HFF-Myc (cell line): Measurements from ENCODE around the gene SYPL1.
A peak's percentile ranks its signal among the peaks of the same experiment; 100 is the strongest.

Source experiments
- DNase-seq: peaks from one replicate; pipeline ENCODE4 v3.0.0-alpha.2; 2011; ENCODE audit warnings: low read depth; ENCODE audit errors: extremely low read depth
- H3K4me3 ChIP-seq: replicated peaks from 2 replicates; pipeline ENCODE4 v1.5.1; 2011; ENCODE audit warnings: low read depth, mild to moderate bottlenecking, control low read depth, low read length
- TF ChIP-seq, protein P1 (sequence below): IDR thresholded peaks from 2 replicates; pipeline ENCODE4 v1.5.1; 2012; ENCODE audit warnings: mild to moderate bottlenecking, low read depth, low read length, control low read depth; ENCODE audit errors: missing control alignments

Gene SYPL1

GRCh38 chr7:106056513-106057203 lies 55.5 kb downstream of the SYPL1 start:
- no peak overlapping the region for H3K4me3 ChIP-seq
- TF ChIP-seq, protein P1, sequence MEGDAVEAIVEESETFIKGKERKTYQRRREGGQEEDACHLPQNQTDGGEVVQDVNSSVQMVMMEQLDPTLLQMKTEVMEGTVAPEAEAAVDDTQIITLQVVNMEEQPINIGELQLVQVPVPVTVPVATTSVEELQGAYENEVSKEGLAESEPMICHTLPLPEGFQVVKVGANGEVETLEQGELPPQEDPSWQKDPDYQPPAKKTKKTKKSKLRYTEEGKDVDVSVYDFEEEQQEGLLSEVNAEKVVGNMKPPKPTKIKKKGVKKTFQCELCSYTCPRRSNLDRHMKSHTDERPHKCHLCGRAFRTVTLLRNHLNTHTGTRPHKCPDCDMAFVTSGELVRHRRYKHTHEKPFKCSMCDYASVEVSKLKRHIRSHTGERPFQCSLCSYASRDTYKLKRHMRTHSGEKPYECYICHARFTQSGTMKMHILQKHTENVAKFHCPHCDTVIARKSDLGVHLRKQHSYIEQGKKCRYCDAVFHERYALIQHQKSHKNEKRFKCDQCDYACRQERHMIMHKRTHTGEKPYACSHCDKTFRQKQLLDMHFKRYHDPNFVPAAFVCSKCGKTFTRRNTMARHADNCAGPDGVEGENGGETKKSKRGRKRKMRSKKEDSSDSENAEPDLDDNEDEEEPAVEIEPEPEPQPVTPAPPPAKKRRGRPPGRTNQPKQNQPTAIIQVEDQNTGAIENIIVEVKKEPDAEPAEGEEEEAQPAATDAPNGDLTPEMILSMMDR = peak; percentile 78
- no peak for DNase-seq

GRCh38 chr7:106054971-106055532 lies 57.1 kb downstream of the SYPL1 start:
- DNase-seq = no peak
- no peak overlapping the region for H3K4me3 ChIP-seq
- TF ChIP-seq, protein P1 = no peak

- no peak overlapping the region for H3K4me3 ChIP-seq
- TF ChIP-seq, protein P1 = no peak
- no peak for DNase-seq
Measured at GRCh38 chr7:106054156-106054910, 57.8 kb downstream of the SYPL1 start.

DNA sequence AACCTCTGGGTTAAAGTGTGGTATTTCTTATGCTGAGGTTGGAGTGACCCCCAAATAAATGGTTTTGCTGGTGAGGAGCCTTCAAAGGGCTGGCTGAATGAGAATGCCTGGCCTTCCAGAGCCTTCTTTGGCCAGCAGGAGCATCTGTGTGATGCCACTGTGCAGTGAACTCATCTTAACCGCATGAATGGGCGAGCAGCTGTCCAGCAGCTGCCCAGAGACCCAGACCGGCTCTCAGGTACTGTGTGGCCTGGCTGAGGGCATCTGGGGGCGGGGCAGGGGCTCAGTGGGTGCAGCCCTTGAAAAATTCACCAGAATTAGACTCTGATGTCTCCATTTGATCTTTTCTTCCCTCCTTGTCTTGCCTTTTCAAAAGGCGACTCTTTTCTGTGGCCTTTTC lies 59.0 kb downstream of the SYPL1 start:
- TF ChIP-seq, protein P1 = no peak
- H3K4me3 ChIP-seq = no peak overlapping the region
- no peak for DNase-seq

DNA sequence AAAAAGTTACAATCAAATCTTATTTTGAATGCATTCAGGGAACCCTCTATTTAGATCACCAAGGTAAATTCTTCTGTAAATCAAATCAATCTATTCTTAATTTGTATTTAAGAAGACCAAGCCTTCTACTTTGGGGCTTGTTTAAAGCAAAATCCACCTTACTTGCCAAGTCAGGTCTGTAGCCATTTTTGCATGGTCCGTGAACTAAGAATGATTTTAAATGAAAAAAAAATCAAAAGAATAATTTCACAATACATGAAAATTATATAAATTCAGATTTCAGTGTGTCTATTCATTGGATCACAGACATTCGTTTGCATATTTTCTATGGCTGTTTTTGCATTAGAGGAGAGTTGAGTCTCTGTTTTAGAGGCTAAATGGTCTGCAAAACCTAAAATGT lies 59.4 kb downstream of the SYPL1 start:
- no peak overlapping the region for H3K4me3 ChIP-seq
- TF ChIP-seq, protein P1 = no peak
- DNase-seq = no peak

GRCh38 chr7:106050746-106051117 lies 61.4 kb downstream of the SYPL1 start:
- no peak for DNase-seq
- no peak overlapping the region for H3K4me3 ChIP-seq
- TF ChIP-seq, protein P1 = no peak
